K562 (cell line): ENCODE measurements around the gene MRPL28. TPM values are rescaled to one million over a fixed set of nuclear protein-coding genes. Genes with fewer than 3 reads are reported as not detected.

Experiments used
- MGA ChIP-seq: fragments of 450-650 bp; IDR thresholded peaks from 2 replicates; pipeline ENCODE4 v1.6.1; 2016; ENCODE audit warnings: mild to moderate bottlenecking, moderate library complexity
- polyA plus RNA-seq, 8 experiments: library from polyadenylated mRNA; depleted of rRNA in 4 of 8; stranded (reverse) in 5 of 8; unstranded in 3 of 8; fragments of >200 nt; fragmentation: Nextera tagmentation in 2 of 8; fragmentation: Illumina TruSeq in 1 of 8; extraction: Ambion mirVana in 2 of 8; extraction: Trizol in 1 of 8; gene quantifications; 2 replicates each; pipeline versions ENCODE4 v1.2.1 to v1.2.3, GENCODE V29; 2011 to 2014; ENCODE audit warnings: inconsistent platforms in 1 of 8, missing spikeins in 1 of 8
- total RNA-seq, 7 experiments: library from RNA; depleted of rRNA in 6 of 7; stranded (reverse); fragments of >200 nt in 6 of 7; fragmentation: Illumina TruSeq in 2 of 7; extraction: Trizol in 2 of 7; gene quantifications; 2 replicates each; pipeline versions ENCODE4 v1.2.1 to v1.2.3, GENCODE V29; 2011 to 2021; ENCODE audit warnings: low replicate concordance in 1 of 7

The MRPL28 gene
- total and polyA plus RNA-seq, 9 of the 15 experiments (the other 6 are each of a cell fraction or from before 2014, with no cell fraction given), result 2.5 to 323 (median 175) TPM

DNA sequence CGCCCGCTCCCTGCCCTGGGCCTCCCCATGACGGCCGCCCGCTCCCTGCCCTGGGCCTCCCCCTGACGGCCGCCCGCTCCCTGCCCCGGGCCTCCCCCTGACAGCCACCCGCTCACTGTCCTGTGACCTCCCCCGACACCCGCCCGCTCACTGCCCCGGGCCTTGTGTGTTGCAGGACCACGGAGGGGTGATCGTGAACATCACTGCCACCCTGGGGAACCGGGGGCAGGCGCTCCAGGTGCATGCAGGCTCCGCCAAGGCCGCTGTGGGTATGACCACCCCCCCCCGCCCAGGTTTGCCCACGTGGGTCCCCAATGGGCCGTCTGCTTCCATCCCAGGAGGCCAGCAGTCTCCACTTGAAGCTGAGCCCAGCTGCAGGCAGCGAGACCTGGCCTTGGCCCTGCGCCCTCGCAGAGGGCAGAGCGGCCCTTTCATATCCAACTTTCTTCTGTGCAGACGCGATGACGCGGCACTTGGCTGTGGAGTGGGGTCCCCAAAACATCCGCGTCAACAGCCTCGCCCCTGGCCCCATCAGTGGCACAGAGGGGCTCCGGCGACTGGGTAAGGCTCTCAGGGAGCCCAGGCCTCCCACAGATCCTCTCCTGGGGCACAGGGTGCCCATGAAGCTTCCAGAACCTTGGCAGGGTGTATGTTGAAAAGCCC, 40.3 kb upstream of the MRPL28 start (continued):
- TF ChIP-seq MGA, result no peak
